Hippocampal formation (tissue), 2 donors: ENCODE results near the gene C4orf54.

Experiments
- DNase-seq, 2 donors: peaks; one replicate each; lab custom pipeline; 2025; lab: John Stamatoyannopoulos, UW

Gene C4orf54

GRCh38 chr4:99622341-99622740, 35.3 kb downstream of the C4orf54 start:
- DNase-seq: no peak

GRCh38 chr4:99617374-99617773, 40.3 kb downstream of the C4orf54 start:
- DNase-seq: no peak

GRCh38 chr4:99615170-99615820, 42.3 kb downstream of the C4orf54 start:
- no peak for DNase-seq

GRCh38 chr4:99614491-99614890, 43.1 kb downstream of the C4orf54 start:
- no peak for DNase-seq

GRCh38 chr4:99612704-99613103, 44.9 kb downstream of the C4orf54 start:
- no peak for DNase-seq

- DNase-seq: no peak
Measured at GRCh38 chr4:99612281-99612680, 45.3 kb downstream of the C4orf54 start.

- no peak for DNase-seq
Measured at GRCh38 chr4:99610605-99611175, 46.9 kb downstream of the C4orf54 start.

- DNase-seq: no peak
Measured at GRCh38 chr4:99608417-99608816, 49.2 kb downstream of the C4orf54 start.
